Small intestine (tissue), 7 donors: ENCODE results near the gene CPN1. TPM values are rescaled to one million over a fixed set of nuclear protein-coding genes. Genes with fewer than 3 reads are reported as not detected.
"Not testable (repeated sequence)": the region's sequence is repeated elsewhere in the genome, so short reads cannot be mapped to it uniquely, and the experiment has no call there.

Source experiments
- DNase-seq, 2 donors: peaks; one replicate each; pipeline versions ENCODE4 v3.0.0 to v3.0.0-alpha.2; 2013
- FAIRE-seq: peaks from 2 replicates; lab custom pipeline; 2012; peaks lifted over from hg19 to GRCh38; lab: Jason Lieb, UNC
- H3K27ac ChIP-seq, 3 donors: one replicate each; pipeline ENCODE4 v1.5.1; 2013; ENCODE audit warnings: low read length in 2 of 3, mild to moderate bottlenecking in 2 of 3, control low read depth in 1 of 3, inconsistent platforms in 1 of 3, low read depth in 1 of 3, moderate library complexity in 1 of 3
- H3K27me3 ChIP-seq, 3 donors: one replicate each; pipeline ENCODE4 v1.6.1; 2013; ENCODE audit warnings: low read length in 3 of 3, inconsistent platforms in 1 of 3; ENCODE audit not compliant: control insufficient read depth in 3 of 3, insufficient read depth in 3 of 3
- H3K36me3 ChIP-seq, 3 donors: one replicate each; pipeline ENCODE4 v1.6.1; 2013; ENCODE audit warnings: low read length in 3 of 3, inconsistent platforms in 1 of 3, low read depth in 1 of 3, mild to moderate bottlenecking in 1 of 3, moderate library complexity in 1 of 3; ENCODE audit not compliant: control insufficient read depth in 3 of 3, insufficient read depth in 2 of 3
- H3K4me1 ChIP-seq, 3 donors: one replicate each; pipeline ENCODE4 v1.6.1; 2013; ENCODE audit warnings: low read length in 2 of 3, inconsistent platforms in 1 of 3, low read depth in 1 of 3, mild to moderate bottlenecking in 1 of 3, moderate library complexity in 1 of 3; ENCODE audit not compliant: control insufficient read depth in 3 of 3, insufficient read depth in 2 of 3
- H3K4me3 ChIP-seq, 3 donors: one replicate each; pipeline ENCODE4 v1.5.1; 2013; ENCODE audit warnings: low read length in 3 of 3, control low read depth in 1 of 3, inconsistent platforms in 1 of 3, low read depth in 1 of 3, mild to moderate bottlenecking in 1 of 3, moderate library complexity in 1 of 3
- H3K9me3 ChIP-seq, 2 donors: one replicate each; pipeline ENCODE4 v1.6.1; 2013; ENCODE audit warnings: low read depth in 1 of 2, low read length in 1 of 2; ENCODE audit not compliant: control insufficient read depth in 2 of 2, insufficient read depth in 1 of 2
- WGBS, 3 donors: extraction: QIAGEN DNeasy Blood & Tissue Kit; methylation state at CpG; one replicate each; pipeline ENCODE4 v1.1.7; 2013; 5-methylcytosine and 5-hydroxymethylcytosine counted together
- polyA plus RNA-seq, 4 donors: library from polyadenylated mRNA; stranded (reverse) in 3 of 4; unstranded in 1 of 4; fragments of 200-250 nt in 3 of 4; fragments of 120-200 nt in 1 of 4; gene quantifications; one replicate each; pipeline versions ENCODE4 v1.2.1 to v1.2.3, GENCODE V29; 2013
- donor health status: healthy with polysubstance abuse.
- donor health status: control.
- donor health status: control.
- donor health status: Bipolar disorder and iron deficiency.
- donor health status: healthy.

Gene CPN1
- polyA plus RNA-seq, 4 donors, result 0.99 TPM; not detected in 3

DNA sequence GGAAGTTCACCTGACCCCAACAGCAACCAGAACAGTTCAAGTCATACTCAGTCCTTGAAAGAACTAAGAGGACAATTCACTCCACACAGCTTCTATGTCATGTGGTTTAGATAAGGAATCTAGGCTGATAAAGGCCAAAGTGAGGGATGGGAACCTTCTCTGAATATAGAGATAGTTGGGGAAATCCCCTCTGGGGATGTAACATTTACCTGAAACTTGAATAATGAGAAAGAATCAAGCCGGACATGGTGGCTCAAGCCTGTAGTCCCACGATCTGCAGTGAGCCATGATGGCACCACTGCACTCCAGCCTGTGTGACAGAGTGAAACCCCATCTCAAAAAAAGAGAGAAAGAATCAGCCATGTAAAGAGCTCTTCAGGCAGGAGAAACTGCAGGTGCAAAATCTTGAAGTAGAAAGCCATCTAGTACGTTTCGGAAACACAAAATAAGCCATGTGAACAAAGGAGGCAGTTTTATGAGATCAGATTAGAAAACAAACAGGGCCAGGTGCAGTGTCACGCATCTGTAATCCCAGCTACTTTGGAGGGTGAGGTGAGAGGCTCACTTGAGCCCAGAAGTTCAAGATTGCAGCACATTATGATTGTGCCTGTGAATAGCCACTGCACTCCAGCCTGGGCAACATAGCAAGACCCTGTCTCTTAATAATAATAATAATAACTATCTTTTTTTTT is 67.5 kb downstream of the CPN1 start:
- no peaks in the 10 kb centered on the region for H3K9me3 ChIP-seq
- DNase-seq, result no peak

DNA sequence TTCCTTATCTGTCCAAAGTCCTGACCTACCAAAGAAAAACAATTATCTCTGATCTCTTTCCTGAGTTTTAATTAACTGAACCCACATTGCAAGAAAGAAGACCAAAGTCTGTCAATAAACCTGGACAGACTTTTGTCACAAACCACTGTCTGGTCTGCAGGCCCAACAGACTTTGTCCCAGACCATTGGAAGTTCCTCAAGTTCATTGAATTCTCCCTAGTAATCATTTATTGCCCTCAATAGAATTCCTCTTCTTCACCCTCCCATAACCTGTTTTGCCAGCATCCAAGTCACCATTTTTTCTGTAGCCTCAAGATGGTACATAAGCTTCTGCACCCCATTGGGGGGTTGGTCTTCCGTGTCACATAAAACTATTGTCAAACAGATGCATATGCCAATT is 68.0 kb downstream of the CPN1 start:
- 50 to 75% (median 65%) methylated on average over 1 of the region's 1 CpG for WGBS, 3 donors
- Histone ChIP-seq H3K9me3 (no peaks in the 10 kb centered on the region), H3K4me1 (peaks cover 0 to 10% (median 2%) of the 10 kb centered on the region in 3 donors), H3K36me3 (no peaks in the 10 kb centered on the region), H3K27ac (peak overlapping the region in 1 of 3 donors; percentile 55), H3K4me3 (no peak overlapping the region), H3K27me3 (no peaks in the 10 kb centered on the region)
- FAIRE-seq, result no peak
- DNase-seq, result peak; percentile 54 to 64

More for the DNA sequence above, 67.5 kb downstream of the CPN1 start:
- no peak for FAIRE-seq
- no peaks in the 10 kb centered on the region for H3K27me3 ChIP-seq
- H3K36me3 ChIP-seq, result no peaks in the 10 kb centered on the region
- H3K4me3 ChIP-seq, result no peak overlapping the region
- peak overlapping the region in 1 of 3 donors; percentile 23 for H3K27ac ChIP-seq
- peaks cover 0 to 9% (median 2%) of the 10 kb centered on the region in 3 donors for H3K4me1 ChIP-seq
- 26 to 52% (median 49%) methylated on average over 5 of the region's 5 CpGs for WGBS, 3 donors

DNA sequence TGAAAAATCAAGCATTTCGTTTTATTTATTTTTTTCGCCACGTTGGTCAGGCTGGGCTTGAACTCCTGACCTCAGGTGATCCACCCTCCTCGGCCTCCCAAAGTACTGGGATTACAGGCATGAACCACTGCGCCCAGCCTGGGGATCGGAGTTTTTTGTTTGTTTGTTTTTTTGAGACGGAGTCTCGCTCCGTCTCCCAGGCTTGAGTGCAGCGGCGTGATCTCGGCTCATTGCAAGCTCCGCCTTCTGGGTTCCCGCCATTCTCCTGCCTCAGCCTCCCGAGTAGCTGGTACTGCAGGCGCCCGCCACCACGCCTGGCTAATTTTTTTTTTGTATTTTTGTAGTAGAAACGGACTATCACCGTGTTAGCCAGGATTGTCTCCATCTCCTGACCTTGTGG is 69.8 kb downstream of the CPN1 start:
- FAIRE-seq, result not testable (repeated sequence)

DNA sequence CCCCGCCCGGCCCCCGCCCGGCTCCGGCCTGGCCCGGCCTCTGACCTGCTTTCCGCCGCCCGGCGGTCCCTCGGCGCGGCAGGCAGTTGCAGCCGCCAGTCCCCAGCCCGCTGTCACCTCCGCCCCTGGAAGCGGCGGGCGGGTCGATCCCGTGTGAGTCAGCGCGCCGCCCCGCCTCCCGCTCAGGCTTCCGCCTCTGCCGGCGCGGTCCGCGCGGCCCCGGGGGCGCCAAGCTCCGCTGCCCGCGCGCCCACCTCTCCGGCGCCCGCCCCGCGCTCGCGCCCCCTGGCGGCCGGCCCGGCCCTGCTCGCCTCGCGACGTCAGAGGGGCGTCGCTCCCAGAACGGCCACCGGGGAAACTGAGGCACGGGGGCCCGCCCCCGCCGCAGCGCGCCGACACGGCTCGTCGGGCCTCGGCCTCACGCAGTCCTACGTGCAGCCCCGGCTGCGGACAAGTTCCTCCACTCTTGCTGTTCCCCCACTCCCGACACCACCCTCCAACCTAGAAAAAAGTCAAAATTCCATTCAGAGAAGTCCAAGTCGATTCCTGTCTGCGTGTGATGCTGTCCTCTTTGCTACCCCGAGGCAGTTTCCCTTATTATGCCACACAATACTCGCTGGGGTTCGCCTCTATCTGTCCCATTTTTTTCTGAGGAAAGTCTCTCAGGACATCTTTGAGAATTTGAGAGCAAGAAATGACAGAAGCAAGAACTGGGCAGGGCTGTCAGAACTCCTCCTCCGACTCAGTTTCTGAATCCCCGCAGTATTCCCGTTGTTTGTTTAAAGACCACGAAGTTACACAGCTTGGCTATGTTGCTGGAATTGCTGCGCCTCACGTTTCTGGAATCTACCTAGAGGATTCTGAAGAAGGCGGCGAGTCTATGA is 71.6 kb downstream of the CPN1 start, which contains the start of gene DNMBP:
TSS of gene DNMBP (minus strand) at position 155 of the 884 bp plus-strand sequence. CDS start 37,823 bp downstream, outside the sequence.
- H3K27me3 ChIP-seq, result no peaks in the 10 kb centered on the region
- peak within 1 kb of the TSS; percentile 55 to 91 (median 67) for H3K4me3 ChIP-seq
- FAIRE-seq, result no peak
- no peaks in the 10 kb centered on the region for H3K36me3 ChIP-seq
- peaks cover 2 to 20% (median 12%) of the 10 kb centered on the region in 3 donors for H3K4me1 ChIP-seq
- DNase-seq, result peak; percentile 78 to 94
- H3K9me3 ChIP-seq, result no peaks in the 10 kb centered on the region
- H3K27ac ChIP-seq, result peak within 1 kb of the TSS; percentile 69 to 86 (median 85)
- 2 to 4% (median 4%) methylated on average over 37 to 86 of the region's 86 CpGs for WGBS, 3 donors

More for the DNA sequence above, 69.8 kb downstream of the CPN1 start:
- DNase-seq, H3K9me3 ChIP-seq, H3K36me3 ChIP-seq, H3K27ac ChIP-seq, H3K4me3 ChIP-seq, H3K27me3 ChIP-seq: not testable (repeated sequence)
- H3K4me1 ChIP-seq, result peaks cover 2 to 20% (median 7%) of the 10 kb centered on the region in 3 donors
- 93 to 95% (median 93%) methylated on average over 20 of the region's 20 CpGs for WGBS, 3 donors

DNA sequence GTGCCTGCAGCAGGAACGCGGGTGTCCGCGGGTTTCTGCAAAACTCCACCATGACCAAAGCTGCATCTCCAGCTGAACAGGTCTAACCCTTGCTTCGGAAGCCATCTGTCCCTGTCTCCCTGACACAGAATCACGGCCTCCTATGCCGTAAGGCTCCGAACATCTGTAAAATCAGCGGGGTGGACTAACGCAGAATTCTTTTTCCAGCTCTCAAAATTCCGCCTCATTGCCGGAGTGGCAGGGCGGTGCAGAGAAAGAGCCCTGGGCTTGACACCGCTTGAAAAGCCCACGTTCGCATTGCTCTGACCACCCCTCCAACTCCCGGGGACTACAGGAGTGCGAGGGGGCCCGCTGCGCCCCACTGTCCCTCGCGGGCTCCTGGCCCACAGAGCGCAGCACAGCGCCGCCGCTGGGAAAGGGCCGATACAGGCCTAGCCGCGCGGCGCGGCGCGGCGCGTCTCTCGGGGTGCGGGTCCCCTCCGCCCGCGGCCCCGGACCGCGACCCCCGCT is 72.3 kb downstream of the CPN1 start:
- FAIRE-seq (no peak), DNase-seq (peak in 1 of 2 donors; percentile 61)
- Histone ChIP-seq H3K27ac (peak overlapping the region; percentile 41 to 85 (median 64)), H3K27me3 (no peaks in the 10 kb centered on the region), H3K36me3 (no peaks in the 10 kb centered on the region), H3K4me1 (peaks cover 2 to 18% (median 14%) of the 10 kb centered on the region in 3 donors), H3K4me3 (peak overlapping the region; percentile 55 to 91 (median 67)), H3K9me3 (no peaks in the 10 kb centered on the region)
- WGBS, 3 donors, result 0 to 1% (median 0%) methylated on average over 27 to 45 of the region's 45 CpGs

DNA sequence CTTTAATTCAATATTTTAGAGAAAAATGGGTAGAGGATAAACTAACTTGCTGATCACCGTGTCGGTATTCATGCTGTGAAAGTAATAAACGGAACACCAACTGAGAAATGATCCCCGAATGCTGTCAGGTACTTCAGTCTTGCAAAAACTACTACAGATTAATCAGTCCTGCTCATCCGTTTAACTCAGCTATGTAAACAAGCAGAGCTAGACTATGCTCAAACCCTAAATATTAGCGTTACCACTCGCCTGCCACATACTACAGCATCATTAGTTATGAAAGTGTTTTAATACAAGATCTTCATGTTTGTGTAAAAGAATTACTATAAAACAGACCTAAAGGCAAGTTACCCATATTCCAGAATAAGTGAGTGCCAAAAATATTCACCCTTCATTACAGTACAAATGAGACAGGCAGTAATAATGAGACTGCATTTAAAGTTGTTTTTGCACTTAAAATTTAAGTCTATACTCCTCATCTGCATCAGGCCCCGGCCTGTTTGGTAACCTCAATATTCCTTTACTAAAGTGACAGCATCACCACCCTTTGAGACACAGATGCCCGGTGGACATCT is 72.9 kb downstream of the CPN1 start:
- 8 to 22% (median 19%) methylated on average over 9 of the region's 9 CpGs for WGBS, 3 donors
- H3K27me3 ChIP-seq, result no peaks in the 10 kb centered on the region
- DNase-seq (peak in 1 of 2 donors; percentile 25), FAIRE-seq (no peak)
- H3K27ac ChIP-seq, result peak overlapping the region in 2 of 3 donors; percentile 64 to 85
- no peaks in the 10 kb centered on the region for H3K9me3 ChIP-seq
- H3K4me3 ChIP-seq, result peak overlapping the region; percentile 55 to 91 (median 67)
- H3K36me3 ChIP-seq, result no peaks in the 10 kb centered on the region
- H3K4me1 ChIP-seq, result peaks cover 2 to 15% (median 14%) of the 10 kb centered on the region in 3 donors

DNA sequence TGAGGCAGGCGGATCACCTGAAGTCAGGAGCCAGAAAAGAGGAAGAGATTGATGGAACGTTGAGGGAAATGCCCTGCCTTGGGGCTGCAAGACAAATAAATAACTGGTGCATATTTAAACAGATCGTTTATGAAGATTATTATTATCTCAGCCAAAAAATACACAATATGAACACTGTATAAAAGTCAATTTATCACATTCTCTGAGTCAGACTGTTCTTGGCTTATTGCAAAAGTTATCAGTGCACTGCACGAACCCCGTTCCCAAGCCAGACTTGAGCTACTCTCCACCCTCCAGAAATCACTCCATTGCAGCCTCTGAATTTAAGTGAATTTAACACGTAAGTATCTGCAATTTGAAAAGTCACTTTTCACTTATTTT is 73.5 kb downstream of the CPN1 start:
- DNase-seq, result no peak
- WGBS, 3 donors, result 22 to 40% (median 38%) methylated on average over 6 of the region's 6 CpGs
- Histone ChIP-seq H3K27me3 (no peaks in the 10 kb centered on the region), H3K4me1 (peaks cover 2 to 15% (median 14%) of the 10 kb centered on the region in 3 donors), H3K9me3 (no peaks in the 10 kb centered on the region), H3K4me3 (peak overlapping the region in 2 of 3 donors; percentile 55 to 91), H3K27ac (no peak overlapping the region), H3K36me3 (no peaks in the 10 kb centered on the region)
- no peak for FAIRE-seq
